Neuron (in vitro differentiated cells): ENCODE results near the gene DCAF11.
A peak's percentile ranks its signal among the peaks of the same experiment; 100 is the strongest.
"Not testable (repeated sequence)": the region's sequence is repeated elsewhere in the genome, so short reads cannot be mapped to it uniquely, and the experiment has no call there.

ENCODE experiments used
- H2AFZ ChIP-seq: one replicate; pipeline ENCODE4 v1.6.1; 2013; ENCODE audit warnings: low read depth, mild to moderate bottlenecking, inconsistent platforms, low read length, moderate library complexity
- H3K27me3 ChIP-seq: one replicate; pipeline ENCODE4 v1.6.1; 2013; ENCODE audit warnings: low read length; ENCODE audit not compliant: insufficient read depth
- H3K36me3 ChIP-seq: one replicate; pipeline ENCODE4 v1.6.1; 2013; ENCODE audit warnings: low read length; ENCODE audit not compliant: insufficient read depth
- H3K4me1 ChIP-seq: one replicate; pipeline ENCODE4 v1.6.1; 2013; ENCODE audit warnings: low read length; ENCODE audit not compliant: insufficient read depth
- H3K4me3 ChIP-seq: 2 replicates; pipeline ENCODE4 v1.5.1; 2013; ENCODE audit warnings: mild to moderate bottlenecking, low read length, moderate library complexity
- H3K9me3 ChIP-seq: one replicate; pipeline ENCODE4 v1.6.1; 2013; ENCODE audit warnings: low read length

Gene DCAF11

DNA sequence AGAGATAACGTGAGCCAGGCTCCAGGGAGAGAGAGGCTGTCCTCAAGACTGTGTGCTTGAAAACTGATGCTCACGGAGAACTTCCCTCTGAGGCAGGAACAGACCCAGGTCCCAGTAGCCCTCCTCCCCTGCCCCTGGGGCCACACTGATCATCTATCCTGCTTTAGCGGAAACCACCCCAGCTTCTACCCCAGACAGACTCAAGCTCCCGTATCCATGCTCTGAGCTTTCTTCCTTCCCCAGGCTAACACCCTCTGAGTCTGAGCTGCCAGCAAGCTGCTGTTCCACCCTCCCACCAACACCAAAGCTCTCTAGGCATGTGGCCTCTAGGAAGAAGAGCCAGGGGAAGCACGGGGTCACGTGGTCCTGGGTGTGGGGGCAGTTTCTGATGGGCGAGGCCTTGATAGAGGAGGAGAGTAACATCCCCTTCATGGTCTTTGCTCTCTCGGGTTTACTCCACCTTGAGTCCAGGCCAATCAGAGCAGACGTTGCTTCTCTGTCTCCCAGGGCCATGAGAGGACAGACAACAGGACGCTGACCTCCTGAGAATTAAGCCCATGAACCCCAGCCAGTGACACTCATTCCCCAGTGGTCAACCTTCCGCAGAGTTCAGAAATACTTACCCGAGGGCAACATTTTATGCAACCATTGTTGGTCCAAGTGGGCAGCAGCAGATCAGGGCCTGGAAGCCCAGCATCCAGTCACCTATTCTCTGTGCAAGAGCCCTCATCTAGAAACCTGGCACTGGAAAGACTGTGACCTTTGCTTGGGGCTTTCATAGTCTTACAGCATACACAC is 19.1 kb upstream of the DCAF11 start:
- H3K4me3 ChIP-seq = peak overlapping the region; percentile 56
- H3K36me3 ChIP-seq = no peaks in the 10 kb centered on the region
- H3K4me1 ChIP-seq = peaks cover 2% of the 10 kb centered on the region
- no peaks in the 10 kb centered on the region for H3K9me3 ChIP-seq
- H3K27me3 ChIP-seq = peaks cover 11% of the 10 kb centered on the region
- H2AFZ ChIP-seq = no peak overlapping the region

DNA sequence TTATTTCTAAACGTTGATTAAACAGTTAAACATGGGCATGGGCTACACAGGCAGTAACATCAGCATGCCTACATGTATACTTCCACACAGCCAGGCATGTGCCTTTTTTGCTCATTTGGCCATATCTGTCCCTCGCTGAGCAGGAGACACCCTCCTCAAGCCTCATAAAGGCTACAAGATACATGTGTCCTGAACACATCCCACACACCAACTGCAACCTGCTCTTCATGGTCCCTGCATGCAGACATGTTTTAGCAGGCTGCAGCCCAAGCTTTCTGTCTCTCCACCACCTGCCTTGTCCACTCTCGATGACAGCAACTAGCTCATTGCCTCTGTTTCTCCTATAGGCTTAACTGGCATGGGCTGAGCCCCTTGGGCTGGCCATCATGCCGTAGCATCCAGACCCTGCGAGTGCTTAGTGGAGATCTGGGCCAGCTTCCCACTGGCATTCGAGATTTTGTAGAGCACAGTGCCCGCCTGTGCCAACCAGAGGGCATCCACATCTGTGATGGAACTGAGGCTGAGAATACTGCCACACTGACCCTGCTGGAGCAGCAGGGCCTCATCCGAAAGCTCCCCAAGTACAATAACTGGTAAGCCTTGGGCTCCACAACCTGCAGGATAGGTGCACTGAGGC is 17.9 kb upstream of the DCAF11 start:
- Histone ChIP-seq H3K36me3 (no peaks in the 10 kb centered on the region), H3K4me3 (no peak overlapping the region), H2AFZ (no peak overlapping the region), H3K9me3 (no peaks in the 10 kb centered on the region), H3K27me3 (peaks cover 11% of the 10 kb centered on the region), H3K4me1 (peaks cover 2% of the 10 kb centered on the region)

DNA sequence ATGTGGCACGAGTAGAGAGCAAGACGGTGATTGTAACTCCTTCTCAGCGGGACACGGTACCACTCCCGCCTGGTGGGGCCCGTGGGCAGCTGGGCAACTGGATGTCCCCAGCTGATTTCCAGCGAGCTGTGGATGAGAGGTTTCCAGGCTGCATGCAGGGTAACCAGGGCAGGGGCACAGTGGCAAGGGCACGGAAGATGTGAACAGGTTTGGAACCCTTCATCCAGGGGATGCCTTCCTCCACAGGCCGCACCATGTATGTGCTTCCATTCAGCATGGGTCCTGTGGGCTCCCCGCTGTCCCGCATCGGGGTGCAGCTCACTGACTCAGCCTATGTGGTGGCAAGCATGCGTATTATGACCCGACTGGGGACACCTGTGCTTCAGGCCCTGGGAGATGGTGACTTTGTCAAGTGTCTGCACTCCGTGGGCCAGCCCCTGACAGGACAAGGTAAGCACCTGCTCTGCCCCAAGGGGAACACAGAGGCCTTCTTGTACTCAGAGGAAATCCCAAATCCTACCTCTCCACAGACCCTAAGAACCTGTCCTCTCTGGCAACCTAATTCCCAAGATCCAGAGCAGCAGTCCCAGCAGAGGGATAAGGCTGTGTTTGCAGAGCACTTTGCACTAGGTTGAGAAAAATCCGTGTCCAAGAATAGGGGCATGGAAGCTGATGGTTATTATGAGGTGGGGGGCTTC is 16.2 kb upstream of the DCAF11 start:
- peaks cover 11% of the 10 kb centered on the region for H3K27me3 ChIP-seq
- no peak overlapping the region for H3K4me3 ChIP-seq
- peaks cover 2% of the 10 kb centered on the region for H3K4me1 ChIP-seq
- H3K9me3 ChIP-seq = no peaks in the 10 kb centered on the region
- no peak overlapping the region for H2AFZ ChIP-seq
- no peaks in the 10 kb centered on the region for H3K36me3 ChIP-seq

DNA sequence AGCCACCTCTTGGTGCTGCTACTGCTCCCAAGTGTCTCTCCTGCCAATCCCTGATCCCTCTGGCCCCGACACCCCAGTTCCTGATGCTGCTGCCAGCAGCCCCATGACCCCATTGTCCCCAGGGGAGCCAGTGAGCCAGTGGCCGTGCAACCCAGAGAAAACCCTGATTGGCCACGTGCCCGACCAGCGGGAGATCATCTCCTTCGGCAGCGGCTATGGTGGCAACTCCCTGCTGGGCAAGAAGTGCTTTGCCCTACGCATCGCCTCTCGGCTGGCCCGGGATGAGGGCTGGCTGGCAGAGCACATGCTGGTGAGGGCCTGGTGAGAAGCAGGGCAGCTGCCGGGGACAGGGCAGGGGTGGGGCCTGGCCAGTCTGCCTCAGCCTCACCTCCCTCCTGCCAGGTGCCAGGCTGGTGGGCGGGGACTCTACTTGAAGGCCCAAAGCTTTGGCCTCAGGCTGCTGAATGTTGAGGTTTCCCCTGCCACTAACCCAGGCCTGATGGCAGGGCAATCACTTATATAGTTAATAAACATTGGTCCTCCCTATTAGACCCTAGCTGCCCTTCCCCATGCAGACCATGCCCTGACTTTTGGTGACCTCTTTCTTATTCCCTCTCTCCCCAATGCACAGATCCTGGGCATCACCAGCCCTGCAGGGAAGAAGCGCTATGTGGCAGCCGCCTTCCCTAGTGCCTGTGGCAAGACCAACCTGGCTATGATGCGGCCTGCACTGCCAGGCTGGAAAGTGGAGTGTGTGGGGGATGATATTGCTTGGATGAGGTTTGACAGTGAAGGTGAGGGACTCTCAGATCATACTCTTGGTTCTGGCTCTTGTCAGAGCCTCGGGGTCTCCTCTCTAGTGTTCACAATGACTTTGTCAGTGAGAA is 15.4 kb upstream of the DCAF11 start:
- no peak overlapping the region for H2AFZ ChIP-seq
- H3K4me1 ChIP-seq = no peaks in the 10 kb centered on the region
- H3K9me3 ChIP-seq = no peaks in the 10 kb centered on the region
- H3K36me3 ChIP-seq = no peaks in the 10 kb centered on the region
- H3K4me3 ChIP-seq = no peak overlapping the region
- H3K27me3 ChIP-seq = peaks cover 11% of the 10 kb centered on the region

DNA sequence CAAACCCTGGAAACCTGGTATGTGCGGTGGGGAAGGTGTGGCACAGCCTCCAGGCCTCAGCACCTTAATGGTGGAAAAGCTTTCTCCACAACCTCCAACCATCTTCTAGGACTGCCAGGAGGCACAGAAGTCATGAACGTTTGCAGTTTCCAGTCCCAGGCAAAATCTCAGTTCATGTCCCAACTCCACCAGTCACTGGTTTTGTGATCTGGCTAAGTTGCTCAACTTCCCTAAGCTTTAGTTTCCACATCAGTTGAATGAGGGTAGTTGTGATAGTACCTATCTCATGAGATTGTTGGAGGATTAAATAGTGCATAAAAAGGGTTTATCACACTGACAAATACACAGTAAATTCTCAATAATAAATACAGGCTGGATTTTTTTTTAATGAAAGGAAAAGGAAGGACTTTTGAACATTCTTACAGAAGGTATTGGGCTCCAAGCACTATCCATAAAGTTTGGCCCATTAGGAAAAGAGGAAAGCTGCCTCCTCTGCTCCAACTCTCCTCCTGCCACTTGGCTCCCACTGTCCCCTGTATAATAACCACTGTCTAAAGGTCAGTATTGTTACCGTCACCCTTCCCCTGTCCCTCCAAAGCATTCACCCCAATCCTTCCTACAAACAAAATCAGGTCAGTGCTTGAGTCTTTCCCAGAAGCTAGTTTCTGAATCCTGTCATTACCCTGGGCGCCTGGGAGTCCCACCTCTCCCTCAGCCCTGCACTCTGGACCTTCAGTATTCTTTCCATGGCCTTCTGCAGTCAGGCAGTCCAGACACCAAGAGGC is 14.2 kb upstream of the DCAF11 start:
- Histone ChIP-seq H3K4me1 (no peaks in the 10 kb centered on the region), H3K9me3 (no peaks in the 10 kb centered on the region), H3K36me3 (no peaks in the 10 kb centered on the region), H3K27me3 (peaks cover 3% of the 10 kb centered on the region), H2AFZ (no peak overlapping the region), H3K4me3 (no peak overlapping the region)

DNA sequence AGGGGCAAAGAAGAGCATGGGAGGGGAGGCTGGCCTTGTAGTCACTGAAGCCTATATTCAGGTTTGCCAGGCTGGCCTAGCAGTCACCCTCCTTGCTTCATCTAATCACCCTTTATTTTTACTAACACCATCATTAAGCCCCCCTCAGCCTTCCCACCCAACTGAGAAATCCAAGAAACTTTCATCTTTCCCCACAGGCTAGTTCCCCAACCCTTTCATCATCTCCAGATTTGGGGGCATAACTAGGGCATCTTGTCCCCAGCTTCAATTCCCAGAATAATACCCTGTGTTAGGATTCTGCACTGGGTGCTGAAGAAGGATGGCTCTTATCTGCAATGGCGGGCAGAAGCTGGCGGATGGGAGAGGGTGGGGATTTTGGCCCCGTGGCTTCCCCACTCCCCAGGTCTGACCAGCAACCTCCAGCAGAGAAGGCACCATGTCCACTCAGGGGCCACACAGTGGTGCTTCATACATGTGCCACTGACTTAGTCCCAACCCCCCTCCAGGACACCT is 13.5 kb upstream of the DCAF11 start:
- Histone ChIP-seq H2AFZ (no peak overlapping the region), H3K27me3 (peaks cover 2% of the 10 kb centered on the region), H3K36me3 (no peaks in the 10 kb centered on the region)

DNA sequence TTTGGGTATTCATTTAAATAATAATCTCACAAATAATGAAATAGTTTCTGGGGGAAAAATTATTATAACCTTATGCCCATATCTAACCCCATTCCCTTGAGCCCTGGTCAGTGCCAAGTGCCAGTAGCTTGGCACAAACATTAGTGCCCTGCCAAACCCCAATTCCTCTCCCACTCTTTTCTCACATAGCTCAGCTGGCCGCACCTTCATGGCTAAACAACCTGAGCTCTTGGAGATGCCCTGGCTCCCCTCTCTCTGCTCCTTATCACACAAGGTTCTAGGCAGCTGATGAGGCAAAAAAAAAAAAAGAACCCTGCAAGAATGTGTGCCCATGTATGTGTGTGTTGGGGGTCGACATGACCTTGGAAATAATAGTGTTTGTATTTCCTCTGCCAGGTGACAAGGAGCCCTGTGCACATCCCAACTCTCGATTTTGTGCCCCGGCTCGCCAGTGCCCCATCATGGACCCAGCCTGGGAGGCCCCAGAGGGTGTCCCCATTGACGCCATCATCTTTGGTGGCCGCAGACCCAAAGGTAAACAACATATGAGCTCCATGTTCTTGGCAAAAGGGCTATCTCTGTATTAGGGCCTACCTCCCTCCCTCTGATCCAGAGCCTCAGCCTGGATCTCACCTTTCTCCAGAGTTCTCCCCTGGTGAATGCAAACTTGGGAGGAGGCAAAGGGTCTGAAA is 12.1 kb upstream of the DCAF11 start:
- H3K9me3 ChIP-seq = no peaks in the 10 kb centered on the region
- H3K36me3 ChIP-seq = no peaks in the 10 kb centered on the region
- H3K4me3 ChIP-seq = no peak overlapping the region
- no peak overlapping the region for H2AFZ ChIP-seq
- no peaks in the 10 kb centered on the region for H3K4me1 ChIP-seq
- H3K27me3 ChIP-seq = peaks cover 2% of the 10 kb centered on the region

More for the DNA sequence above, 13.5 kb upstream of the DCAF11 start:
- H3K9me3 ChIP-seq = no peaks in the 10 kb centered on the region
- no peaks in the 10 kb centered on the region for H3K4me1 ChIP-seq
- H3K4me3 ChIP-seq = no peak overlapping the region

DNA sequence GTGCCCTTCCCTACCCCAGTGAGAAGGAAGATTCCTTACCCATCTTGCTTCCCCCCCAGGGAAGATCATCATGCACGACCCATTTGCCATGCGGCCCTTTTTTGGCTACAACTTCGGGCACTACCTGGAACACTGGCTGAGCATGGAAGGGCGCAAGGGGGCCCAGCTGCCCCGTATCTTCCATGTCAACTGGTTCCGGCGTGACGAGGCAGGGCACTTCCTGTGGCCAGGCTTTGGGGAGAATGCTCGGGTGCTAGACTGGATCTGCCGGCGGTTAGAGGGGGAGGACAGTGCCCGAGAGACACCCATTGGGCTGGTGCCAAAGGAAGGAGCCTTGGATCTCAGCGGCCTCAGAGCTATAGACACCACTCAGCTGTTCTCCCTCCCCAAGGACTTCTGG is 11.1 kb upstream of the DCAF11 start:
- Histone ChIP-seq H3K4me3 (no peak overlapping the region), H2AFZ (no peak overlapping the region), H3K27me3 (peaks cover 2% of the 10 kb centered on the region), H3K36me3 (no peaks in the 10 kb centered on the region), H3K9me3 (no peaks in the 10 kb centered on the region), H3K4me1 (no peaks in the 10 kb centered on the region)

DNA sequence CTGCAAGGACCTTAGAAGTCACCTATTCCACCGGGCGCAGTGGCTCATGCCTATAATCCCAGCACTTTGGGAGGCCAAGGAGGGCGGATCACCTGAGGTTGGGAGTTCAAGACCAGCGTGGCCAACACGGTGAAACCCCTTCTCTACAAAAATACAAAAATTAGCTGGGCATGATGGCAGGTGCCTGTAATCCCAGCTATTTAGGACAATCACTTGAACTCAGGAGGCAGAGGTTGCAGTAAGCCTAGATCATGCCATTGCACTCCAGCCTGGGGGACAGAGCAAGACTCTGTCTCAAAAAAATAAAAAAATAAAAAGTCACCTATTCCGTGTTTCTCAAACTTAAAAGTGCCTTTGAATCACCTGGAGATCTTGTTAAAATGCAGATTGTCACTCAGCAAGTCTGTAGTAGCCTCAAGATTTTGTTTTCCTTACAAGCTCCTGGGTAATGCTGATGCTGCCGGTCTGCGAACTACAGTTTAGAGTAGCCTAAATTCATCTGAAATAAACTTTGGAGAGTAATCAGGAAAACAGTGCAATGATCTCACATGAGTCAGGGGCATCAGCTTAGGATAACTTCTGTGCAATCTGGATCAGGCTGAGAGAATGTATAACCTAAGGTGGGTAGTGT is 8.9 kb upstream of the DCAF11 start:
- not testable (repeated sequence) for H3K4me3 ChIP-seq, H3K36me3 ChIP-seq, H3K27me3 ChIP-seq, H3K9me3 ChIP-seq, H3K4me1 ChIP-seq, H2AFZ ChIP-seq

DNA sequence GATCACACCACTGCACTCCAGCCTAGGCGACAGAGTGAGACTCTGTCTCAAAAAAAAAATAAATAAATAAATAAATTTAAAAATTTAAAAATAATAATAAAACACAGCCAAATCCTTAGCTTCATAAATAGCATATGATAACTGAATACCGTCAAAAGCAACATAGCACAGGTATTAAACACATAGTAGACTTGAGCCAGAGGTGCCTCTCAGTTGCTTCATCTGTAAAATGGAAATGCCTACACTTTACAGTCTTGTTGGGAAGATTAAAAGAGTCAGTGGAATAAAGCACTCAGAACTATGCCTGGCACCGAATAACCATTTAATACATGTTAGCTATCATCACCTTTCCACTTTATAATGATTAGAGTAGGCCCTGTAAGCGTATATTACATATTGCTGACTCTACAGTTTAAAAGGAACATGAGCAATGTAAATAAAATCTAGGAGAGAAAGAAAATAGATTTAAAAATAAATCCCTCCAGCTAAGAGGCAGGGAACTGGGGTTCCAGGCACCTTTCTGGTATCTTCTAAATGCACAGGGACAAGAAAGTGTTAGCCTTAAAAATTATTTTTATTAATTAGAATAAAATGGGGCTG is 7.8 kb upstream of the DCAF11 start:
- Histone ChIP-seq H2AFZ (no peak overlapping the region), H3K4me3 (no peak overlapping the region), H3K4me1 (no peaks in the 10 kb centered on the region)

DNA sequence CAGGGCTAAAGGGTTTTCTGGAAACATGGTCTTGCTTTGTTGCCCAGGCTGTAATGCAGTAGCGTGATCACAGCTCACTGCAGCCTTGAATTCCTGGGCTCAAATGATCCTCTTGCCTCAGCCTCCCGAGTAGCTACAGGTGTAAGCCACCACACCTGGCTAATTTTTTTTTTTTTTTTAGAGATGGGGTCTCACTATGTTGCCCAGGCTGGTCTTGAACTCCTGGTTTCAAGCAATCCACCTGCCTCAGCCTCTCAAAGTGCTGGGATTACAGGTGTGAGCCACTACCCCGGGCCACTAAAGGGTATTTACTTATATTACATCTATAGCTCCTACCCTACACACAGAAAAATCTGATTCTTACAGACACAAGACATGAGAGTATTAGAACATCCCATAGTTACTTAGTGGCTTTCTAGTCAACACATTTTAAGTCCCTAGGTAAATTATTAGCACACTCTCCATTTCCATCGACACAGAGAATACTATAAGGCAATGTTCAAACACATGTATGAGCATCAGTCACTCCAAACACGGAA is 6.2 kb upstream of the DCAF11 start:
- Histone ChIP-seq H3K4me3 (no peak overlapping the region), H3K27me3 (no peaks in the 10 kb centered on the region), H2AFZ (no peak overlapping the region), H3K9me3 (no peaks in the 10 kb centered on the region), H3K4me1 (no peaks in the 10 kb centered on the region), H3K36me3 (no peaks in the 10 kb centered on the region)

More for the DNA sequence above, 7.8 kb upstream of the DCAF11 start:
- Histone ChIP-seq H3K36me3 (no peaks in the 10 kb centered on the region), H3K9me3 (no peaks in the 10 kb centered on the region), H3K27me3 (no peaks in the 10 kb centered on the region)
